Liver (tissue), 9 donors: ENCODE measurements around the gene TPM4. TPM values are rescaled to one million over a fixed set of nuclear protein-coding genes. Genes with fewer than 3 reads are reported as not detected.

Experiments used
- DNase-seq: peaks from one replicate; pipeline ENCODE4 v3.0.0-alpha.2; 2017; ENCODE audit warnings: low spot score
- H3K27ac ChIP-seq, 2 donors: one replicate each; pipeline ENCODE4 v1.7.0; 2013; ENCODE audit warnings: inconsistent platforms in 2 of 2, low read length in 2 of 2, control low read depth in 1 of 2, low read depth in 1 of 2, mild to moderate bottlenecking in 1 of 2
- H3K27me3 ChIP-seq, 4 donors: one replicate each; pipeline versions ENCODE4 v1.6.1 to v1.7.0; 2013; ENCODE audit warnings: low read length in 3 of 4, inconsistent platforms in 1 of 4, mild to moderate bottlenecking in 1 of 4, moderate library complexity in 1 of 4; ENCODE audit not compliant: control insufficient read depth in 4 of 4, insufficient read depth in 4 of 4
- H3K36me3 ChIP-seq, 4 donors: one replicate each; pipeline versions ENCODE4 v1.6.1 to v1.7.0; 2013; ENCODE audit warnings: low read length in 3 of 4, mild to moderate bottlenecking in 3 of 4, low read depth in 1 of 4, moderate library complexity in 1 of 4; ENCODE audit not compliant: control insufficient read depth in 4 of 4, insufficient read depth in 3 of 4
- H3K4me1 ChIP-seq, 4 donors: one replicate each; pipeline versions ENCODE4 v1.6.1 to v1.7.0; 2013; ENCODE audit warnings: low read length in 3 of 4, mild to moderate bottlenecking in 3 of 4, moderate library complexity in 1 of 4; ENCODE audit not compliant: control insufficient read depth in 4 of 4, insufficient read depth in 4 of 4
- H3K4me3 ChIP-seq, 3 donors: one replicate each; pipeline versions ENCODE4 v1.6.1 to v1.7.0; 2013; ENCODE audit warnings: low read length in 3 of 3, control low read depth in 1 of 3, low read depth in 1 of 3, mild to moderate bottlenecking in 1 of 3
- H3K9ac ChIP-seq, 2 donors: one replicate each; pipeline ENCODE4 v1.7.0; 2013; ENCODE audit warnings: low read length in 2 of 2, mild to moderate bottlenecking in 2 of 2, moderate library complexity in 2 of 2, control low read depth in 1 of 2, low read depth in 1 of 2
- H3K9me3 ChIP-seq, 4 donors: one replicate each; pipeline versions ENCODE4 v1.6.1 to v1.7.0; 2013; ENCODE audit warnings: low read length in 3 of 4; ENCODE audit not compliant: control insufficient read depth in 4 of 4
- FOXA2 ChIP-seq: IDR thresholded peaks from 2 replicates; pipeline ENCODE4 v1.6.1; 2016; ENCODE audit warnings: antibody characterized with exemption
- HNF4A ChIP-seq, 2 donors: conservative IDR thresholded peaks; 2 replicates each; pipeline ENCODE4 v1.6.1; 2016; ENCODE audit warnings: antibody characterized with exemption in 2 of 2, mild to moderate bottlenecking in 2 of 2
- JUND ChIP-seq, 2 donors: IDR thresholded peaks; 2 replicates each; pipeline ENCODE4 v1.6.1; 2016; ENCODE audit warnings: antibody characterized with exemption in 2 of 2
- RAD21 ChIP-seq, 2 donors: IDR thresholded peaks; 2 replicates each; pipeline ENCODE4 v1.6.1; 2016; ENCODE audit warnings: antibody characterized with exemption in 2 of 2, mild to moderate bottlenecking in 2 of 2
- SP1 ChIP-seq: IDR thresholded peaks from 2 replicates; pipeline ENCODE4 v1.6.1; 2018; ENCODE audit warnings: antibody characterized with exemption, mild to moderate bottlenecking
- TAF1 ChIP-seq: conservative IDR thresholded peaks from 2 replicates; pipeline ENCODE4 v1.6.1; 2016; ENCODE audit warnings: antibody characterized with exemption, mild to moderate bottlenecking
- WGBS: extraction: QIAGEN DNeasy Blood & Tissue Kit; methylation state at CpG from one replicate; pipeline ENCODE4 v1.1.7; 2013; 5-methylcytosine and 5-hydroxymethylcytosine counted together
- polyA plus RNA-seq, 2 donors: library from polyadenylated mRNA; stranded (reverse) in 1 of 2; unstranded in 1 of 2; fragments of 200-250 nt in 1 of 2; fragments of >200 nt in 1 of 2; fragmentation: Nextera tagmentation in 1 of 2; extraction: Ambion mirVana in 1 of 2; gene quantifications; one replicate each; pipeline versions ENCODE4 v1.2.1 to v1.2.3, GENCODE V29; 2013 to 2015
- total RNA-seq, 2 donors: library from RNA; depleted of rRNA; stranded (reverse); fragments of >200 nt; gene quantifications; one replicate each; pipeline ENCODE4 v1.2.3, GENCODE V29; 2014
- TF ChIP-seq, protein P1 (sequence below): IDR thresholded peaks from 2 replicates; pipeline ENCODE4 v1.6.1; 2016; ENCODE audit warnings: antibody characterized with exemption
- donor health status: healthy.
- donor health status: healthy.
- donor health status: healthy.
- donor health status: healthy.
- donor health status: healthy.

The TPM4 gene
- total and polyA plus RNA-seq, 4 donors = 19.8 to 59.9 (median 43.4) TPM

GRCh38 chr19:16148443-16149229 lies 72.3 kb downstream of the TPM4 start:
- no peaks in the 10 kb centered on the region for H3K9me3 ChIP-seq
- no peak overlapping the region for H3K9ac ChIP-seq
- DNase-seq = no peak
- no peak for TF ChIP-seq HNF4A (conservative IDR thresholded peaks at IDR 0.05)
- no peak for TF ChIP-seq SP1
- no peak for TF ChIP-seq JUND (IDR thresholded peaks at IDR 0.05)
- no peak for TF ChIP-seq RAD21 (IDR thresholded peaks at IDR 0.05)
- TF ChIP-seq TAF1 = no peak
- no peak for TF ChIP-seq FOXA2
- TF ChIP-seq, protein P1, sequence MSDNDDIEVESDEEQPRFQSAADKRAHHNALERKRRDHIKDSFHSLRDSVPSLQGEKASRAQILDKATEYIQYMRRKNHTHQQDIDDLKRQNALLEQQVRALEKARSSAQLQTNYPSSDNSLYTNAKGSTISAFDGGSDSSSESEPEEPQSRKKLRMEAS = no peak
- no peaks in the 10 kb centered on the region for H3K27me3 ChIP-seq
- peak overlapping the region in 1 of 2 donors; percentile 31 for H3K27ac ChIP-seq
- H3K36me3 ChIP-seq = no peaks in the 10 kb centered on the region
- WGBS = 84% methylated on average over 8 of the region's 8 CpGs
- peaks cover 0 to 2% (median 0%) of the 10 kb centered on the region in 4 donors for H3K4me1 ChIP-seq
- H3K4me3 ChIP-seq = no peak overlapping the region

Other genes with a start within 250 kb of the TPM4 start
- gene CYP4F2, start 178.4 kb upstream of the TPM4 start, total RNA-seq = 100 to 1,000 TPM in 1 of 2 donors, 1 to 10 TPM in 1; 7.7 to 186 TPM
- gene CYP4F2, start 178.4 kb upstream of the TPM4 start, polyA plus RNA-seq = 10 to 100 TPM; 83.2 to 87.1 TPM
- gene CYP4F11, start 142.0 kb upstream of the TPM4 start, total RNA-seq = 10 to 100 TPM in 1 of 2 donors, 1 to 10 TPM in 1; 2.1 to 77.4 TPM
- gene CYP4F11, start 142.0 kb upstream of the TPM4 start, polyA plus RNA-seq = 10 to 100 TPM; 14.3 to 50.4 TPM
- not detected for gene OR10H4, start 127.5 kb upstream of the TPM4 start, total RNA-seq
- not detected for gene OR10H4, start 127.5 kb upstream of the TPM4 start, polyA plus RNA-seq
- 10 to 100 TPM; 45.6 to 52.0 TPM for gene RAB8A, start 35.4 kb downstream of the TPM4 start, total RNA-seq
- 10 to 100 TPM; 38.0 to 43.1 TPM for gene RAB8A, start 35.4 kb downstream of the TPM4 start, polyA plus RNA-seq
- gene HSH2D, start 67.2 kb downstream of the TPM4 start, total RNA-seq = 1 to 10 TPM; 1.2 to 2.9 TPM
- 1 to 10 TPM in 1 of 2 donors, under 1 TPM in 1; 0.33 to 1.2 TPM for gene HSH2D, start 67.2 kb downstream of the TPM4 start, polyA plus RNA-seq
- not detected for gene CIB3, start 97.0 kb downstream of the TPM4 start, total RNA-seq
- not detected for gene CIB3, start 97.0 kb downstream of the TPM4 start, polyA plus RNA-seq
- gene FAM32A, start 108.9 kb downstream of the TPM4 start, total RNA-seq = 10 to 100 TPM; 46.2 to 60.2 TPM
- 10 to 100 TPM; 50.4 to 54.3 TPM for gene FAM32A, start 108.9 kb downstream of the TPM4 start, polyA plus RNA-seq
- 10 to 100 TPM; 25.4 to 62.2 TPM for gene AP1M1, start 121.4 kb downstream of the TPM4 start, total RNA-seq
- gene AP1M1, start 121.4 kb downstream of the TPM4 start, polyA plus RNA-seq = 10 to 100 TPM; 50.4 TPM
- gene KLF2, start 248.3 kb downstream of the TPM4 start, total RNA-seq = 10 to 100 TPM in 1 of 2 donors, 1 to 10 TPM in 1; 4.0 to 11.2 TPM
- 1 to 10 TPM; 3.9 to 4.4 TPM for gene KLF2, start 248.3 kb downstream of the TPM4 start, polyA plus RNA-seq